SIG-M5 treated with dmso at 0.1 percent for 504 hours (cell line): ENCODE data around the gene KCNAB2.

Source experiments
- DNase-seq: peaks from one replicate; lab custom pipeline; 2025; ENCODE audit not compliant: unreplicated experiment; lab: John Stamatoyannopoulos, UW

The KCNAB2 gene

DNA sequence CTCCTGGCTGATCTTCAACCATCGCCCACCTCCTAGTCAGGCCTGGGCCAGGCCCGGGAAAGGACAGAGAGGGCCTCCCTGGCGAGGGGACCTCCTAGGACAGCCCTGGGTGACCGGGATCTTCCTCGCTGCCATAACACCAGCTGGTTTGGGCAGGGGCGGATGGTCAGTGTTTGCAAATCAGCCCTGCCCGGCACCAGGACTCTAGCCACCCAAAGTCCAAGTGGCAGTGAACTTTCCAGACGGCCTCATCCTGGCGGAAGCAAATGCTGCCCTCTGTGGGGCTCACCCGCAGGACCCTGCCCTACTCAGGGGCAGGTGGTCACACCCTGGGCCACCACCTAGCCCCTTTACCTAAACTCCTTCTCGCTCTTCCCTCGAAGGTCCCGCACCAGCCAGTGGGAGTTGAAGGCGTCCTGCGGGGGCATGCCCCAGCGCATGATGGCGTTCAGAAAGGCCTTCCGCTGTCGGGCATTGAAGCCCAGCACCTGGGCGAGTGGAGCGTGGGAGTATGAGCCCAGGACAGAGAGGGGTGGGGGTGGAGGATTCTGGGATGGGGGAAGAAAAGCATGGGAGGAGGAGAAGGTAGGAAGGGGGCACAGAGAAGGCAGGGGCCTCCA is 79.2 kb downstream of the KCNAB2 start:
- no peak for DNase-seq

DNA sequence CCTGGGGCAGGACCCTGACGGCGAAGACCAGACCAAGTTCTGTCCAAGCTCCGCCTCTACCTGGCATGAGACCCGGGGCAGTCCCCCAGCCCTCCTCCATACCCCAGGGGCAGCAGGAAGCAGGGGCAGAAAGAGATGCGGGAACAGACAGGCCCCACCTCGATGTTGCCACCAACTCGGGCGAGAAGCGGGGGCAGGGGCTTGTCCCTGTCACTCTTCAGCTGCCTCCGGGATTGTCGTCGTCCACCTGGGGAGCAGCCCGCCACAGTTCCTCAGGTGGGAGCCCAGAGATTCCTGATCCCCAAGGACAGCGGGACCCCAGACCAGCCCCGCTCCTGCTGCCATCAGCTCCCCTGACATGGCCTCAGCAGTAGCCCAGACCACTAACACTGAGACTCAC is 79.7 kb downstream of the KCNAB2 start:
- no peak for DNase-seq

DNA sequence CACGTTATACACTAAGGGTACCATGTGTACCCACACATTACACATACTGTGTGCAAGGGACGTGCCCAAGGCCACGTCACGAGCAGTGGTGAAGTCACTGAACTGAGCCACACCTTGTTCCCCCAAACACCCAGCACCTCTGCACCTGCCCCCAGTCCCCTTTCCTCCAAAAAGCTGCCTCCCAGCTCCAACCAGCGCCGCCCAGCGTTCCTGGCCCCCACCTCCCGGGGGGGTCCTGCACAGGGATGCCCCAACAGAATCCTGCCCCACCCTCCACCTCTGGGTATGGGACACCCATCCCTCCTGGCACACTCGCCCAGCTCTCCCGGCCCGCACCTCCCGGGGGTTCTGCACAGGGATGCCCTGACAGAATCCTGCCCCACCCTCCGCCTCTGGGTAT is 80.3 kb downstream of the KCNAB2 start:
- no peak for DNase-seq

DNA sequence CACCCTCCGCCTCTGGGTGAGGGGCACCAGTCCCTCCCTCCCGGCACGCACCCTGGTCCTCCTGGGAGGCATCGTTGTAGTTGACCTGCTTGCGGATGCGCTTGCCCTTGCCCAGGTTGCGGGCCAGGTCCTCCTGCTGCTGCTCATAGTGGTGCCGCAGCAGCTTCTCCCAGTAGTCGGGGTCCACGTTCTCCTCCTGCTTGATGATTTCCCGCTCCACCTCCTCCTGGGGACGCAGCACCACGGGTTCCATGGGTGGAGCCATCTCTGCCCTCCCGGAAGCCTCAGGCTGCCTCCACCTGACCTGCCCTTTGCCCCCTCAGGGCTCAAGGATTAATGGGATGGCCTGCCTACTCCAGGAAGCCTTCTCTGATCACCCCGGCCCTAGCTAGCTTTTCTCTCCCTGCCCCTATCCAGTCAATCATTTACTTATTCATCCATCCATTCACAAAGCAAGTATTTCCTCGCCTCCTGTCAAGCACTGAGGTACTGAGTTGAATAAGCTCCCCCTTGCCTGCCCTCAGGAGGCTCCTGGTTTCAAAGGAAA is 80.9 kb downstream of the KCNAB2 start:
- DNase-seq, result no peak

DNA sequence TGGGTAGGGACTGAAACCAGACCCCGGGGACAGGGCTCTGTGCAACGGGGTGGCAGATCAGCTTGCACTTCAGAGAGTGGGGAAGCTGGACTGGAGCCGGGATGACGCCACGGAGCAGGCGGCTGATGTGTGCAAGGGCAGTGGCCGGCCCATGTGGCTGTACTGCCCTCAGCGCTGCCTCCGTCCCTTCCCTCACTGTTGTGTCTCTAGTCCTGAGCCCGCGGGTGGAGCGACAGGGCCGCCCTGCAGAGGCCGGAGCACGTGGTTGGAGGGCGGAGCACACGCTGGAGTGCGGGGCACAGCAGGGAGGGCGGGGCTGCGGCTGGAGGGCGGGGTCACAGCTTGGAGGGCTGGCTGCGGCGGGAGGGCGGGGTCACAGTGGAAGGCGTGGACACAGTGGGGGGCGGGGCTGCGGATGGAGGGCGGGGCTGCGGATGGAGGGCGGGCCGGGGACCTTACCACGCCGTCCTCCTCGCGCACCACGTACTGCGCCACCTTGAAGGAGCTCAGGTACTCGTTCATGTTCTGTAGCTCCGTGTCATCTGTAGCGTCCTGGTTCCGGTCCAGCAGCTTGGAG is 82.0 kb downstream of the KCNAB2 start:
- DNase-seq, result no peak

DNA sequence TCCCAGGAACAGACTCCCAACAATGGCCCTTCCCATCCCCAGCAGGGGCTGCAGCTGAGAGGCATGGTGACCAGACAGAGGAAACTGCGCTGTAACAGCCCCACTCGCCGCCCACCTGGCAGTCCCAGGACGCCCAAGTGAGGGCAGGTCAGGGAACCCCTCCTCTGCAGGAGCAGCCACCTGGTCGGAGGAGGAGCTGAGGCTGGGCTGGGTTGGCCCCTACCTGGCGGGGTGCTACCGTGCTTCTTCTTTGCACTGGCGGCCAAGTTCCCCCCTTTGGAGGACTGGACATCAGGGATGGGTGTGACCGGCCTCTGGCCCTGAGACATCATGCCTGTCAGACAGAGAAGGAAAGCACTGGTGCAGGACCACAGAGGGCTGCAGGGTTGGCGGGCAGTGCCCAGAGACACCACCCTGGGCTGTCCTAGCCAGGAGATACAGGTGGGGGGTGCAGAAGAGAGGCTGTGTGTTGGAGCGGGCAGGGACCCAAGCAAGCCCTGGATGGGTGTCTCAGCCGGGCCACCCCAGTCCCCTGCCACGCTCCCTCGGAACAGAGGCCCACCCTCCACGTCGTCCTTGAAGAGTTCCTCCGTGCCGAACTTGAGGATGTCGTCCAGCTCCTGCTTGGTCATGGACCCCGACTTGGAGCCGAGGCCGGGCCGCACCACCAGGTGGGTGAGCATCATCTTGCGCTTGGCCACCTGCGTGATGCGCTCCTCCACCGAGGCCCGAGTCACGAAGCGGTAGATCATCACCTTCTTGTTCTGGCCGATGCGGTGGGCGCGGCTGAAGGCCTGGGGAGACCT is 82.8 kb downstream of the KCNAB2 start:
- no peak for DNase-seq

DNA sequence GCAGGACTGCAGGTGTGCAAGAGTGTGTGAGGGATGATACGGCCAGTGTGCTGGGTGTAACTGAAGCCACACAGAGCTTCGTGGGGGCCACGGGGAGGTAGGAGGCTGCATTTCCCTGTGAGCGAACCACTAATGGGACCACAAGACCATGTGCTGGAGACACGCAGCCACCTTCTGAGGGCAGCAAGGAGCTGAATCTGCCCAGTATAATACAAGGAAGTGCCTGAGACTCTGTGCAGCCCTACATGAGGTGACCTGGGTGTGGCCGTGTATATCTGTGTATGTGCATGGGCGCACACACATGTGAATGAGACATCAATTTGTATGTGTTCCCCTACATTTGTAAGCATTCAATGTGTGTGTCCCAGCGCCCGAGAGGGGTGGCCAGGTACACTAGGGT is 83.6 kb downstream of the KCNAB2 start:
- DNase-seq, result peak; percentile 4

DNA sequence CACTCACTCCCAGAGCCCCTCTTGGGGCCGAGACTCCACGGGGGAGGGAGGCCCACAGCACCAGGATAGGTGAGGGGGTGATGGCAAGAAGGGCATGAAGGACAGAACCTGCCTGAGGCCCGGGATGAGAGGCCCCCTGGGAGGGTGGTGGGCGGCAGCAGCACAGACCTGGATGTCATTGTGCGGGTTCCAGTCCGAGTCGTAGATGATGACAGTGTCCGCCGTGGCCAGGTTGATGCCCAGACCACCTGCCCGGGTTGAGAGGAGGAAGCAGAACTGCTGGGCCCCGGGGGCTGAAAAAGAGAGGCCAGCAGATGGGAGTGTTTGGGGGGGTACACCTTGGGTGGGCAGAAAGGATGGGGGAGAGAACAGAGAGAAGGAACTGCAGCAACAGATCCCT is 84.3 kb downstream of the KCNAB2 start:
- DNase-seq, result no peak

DNA sequence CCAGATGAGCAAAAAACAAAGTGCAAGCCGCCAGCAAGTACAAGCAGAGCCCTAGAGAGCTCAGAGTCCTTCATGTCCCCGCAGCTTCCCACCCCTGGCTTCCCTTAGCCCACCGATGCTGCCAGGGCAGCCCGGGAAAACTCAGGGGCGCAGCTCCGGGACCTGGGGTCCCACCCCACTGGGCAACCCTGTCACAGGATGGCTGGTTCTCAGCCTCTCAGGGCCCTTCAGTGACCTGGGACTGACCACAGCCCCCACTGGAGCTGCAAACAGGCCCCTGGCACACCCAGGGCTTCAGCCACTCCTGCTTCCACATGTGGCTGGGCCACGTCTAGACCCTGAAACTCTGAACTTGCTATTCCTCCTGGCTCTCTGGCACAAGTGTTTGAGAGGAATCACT is 84.9 kb downstream of the KCNAB2 start:
- no peak for DNase-seq

DNA sequence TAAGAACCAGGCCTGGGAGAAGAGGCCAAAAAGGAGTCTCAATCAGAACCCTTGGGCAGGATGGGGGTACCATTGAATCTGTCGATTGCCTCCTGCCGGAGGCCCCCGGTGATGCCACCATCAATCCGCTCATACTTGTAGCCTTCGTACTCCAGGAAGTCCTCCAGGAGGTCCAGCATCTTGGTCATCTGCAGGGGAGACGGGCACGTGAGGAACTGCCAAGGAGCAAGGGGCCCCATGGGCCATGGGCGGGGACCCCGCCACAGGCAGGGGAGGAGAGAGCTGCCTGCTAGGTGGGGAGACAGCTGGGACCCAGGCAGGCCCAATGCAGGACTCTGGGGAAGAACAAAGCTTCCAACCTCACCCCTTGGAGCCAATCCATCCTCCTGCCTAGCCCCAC is 85.9 kb downstream of the KCNAB2 start:
- DNase-seq, result no peak

DNA sequence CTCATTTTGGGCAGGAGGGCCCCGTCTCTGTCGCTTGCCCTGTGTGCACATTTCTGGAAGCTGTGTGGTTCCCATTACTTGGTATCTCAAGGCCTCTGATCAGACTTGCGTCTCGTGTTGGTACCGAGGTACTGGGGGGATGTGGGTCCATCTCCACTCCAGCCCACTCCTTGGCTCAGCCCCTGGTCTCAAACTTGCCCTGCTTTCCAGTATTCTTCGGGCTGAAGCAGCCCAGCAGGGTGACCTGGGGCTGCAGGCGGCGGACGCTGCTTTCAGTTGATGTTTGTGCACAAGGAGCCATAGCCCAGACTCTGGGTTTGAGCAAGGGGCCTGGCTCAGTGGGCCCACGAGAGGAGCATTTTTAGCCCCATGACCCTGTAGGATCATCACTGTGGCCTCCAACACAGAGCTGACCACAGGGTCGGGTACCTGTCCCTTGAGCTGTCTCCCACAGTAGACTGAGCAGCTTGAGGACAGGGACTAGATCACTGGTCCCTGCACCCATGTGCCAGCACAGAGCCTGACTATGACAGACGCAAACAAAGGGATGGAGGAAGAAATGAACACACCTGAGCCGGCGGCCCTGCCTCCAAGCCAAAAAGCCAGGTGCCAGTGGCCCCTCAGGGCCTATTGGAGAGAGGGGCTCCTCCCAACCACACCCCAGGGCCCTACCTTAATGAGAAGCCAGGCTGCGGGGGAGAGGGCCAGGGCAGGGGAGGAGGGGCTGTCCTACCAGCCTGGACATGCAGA is 87.6 kb downstream of the KCNAB2 start:
- DNase-seq, result no peak

DNA sequence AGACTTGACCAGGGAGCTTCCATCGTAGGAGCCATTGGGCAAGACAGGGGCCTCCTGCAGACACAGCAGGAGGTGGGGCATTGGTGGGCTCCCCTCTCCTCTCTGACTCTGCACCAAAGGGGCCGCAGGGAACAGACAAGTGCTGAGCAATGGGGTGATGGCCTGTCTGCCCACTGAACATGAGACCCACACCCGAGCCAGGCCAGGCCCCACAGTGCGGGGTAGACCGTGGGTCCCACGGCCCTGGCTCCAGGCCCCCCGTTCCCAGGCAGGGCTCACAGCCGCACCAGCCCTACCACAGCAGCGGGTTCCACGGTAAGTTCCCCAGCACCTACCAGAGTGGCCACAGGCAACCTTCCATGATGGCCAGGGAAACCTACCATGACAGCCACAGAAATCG is 88.5 kb downstream of the KCNAB2 start:
- no peak for DNase-seq

DNA sequence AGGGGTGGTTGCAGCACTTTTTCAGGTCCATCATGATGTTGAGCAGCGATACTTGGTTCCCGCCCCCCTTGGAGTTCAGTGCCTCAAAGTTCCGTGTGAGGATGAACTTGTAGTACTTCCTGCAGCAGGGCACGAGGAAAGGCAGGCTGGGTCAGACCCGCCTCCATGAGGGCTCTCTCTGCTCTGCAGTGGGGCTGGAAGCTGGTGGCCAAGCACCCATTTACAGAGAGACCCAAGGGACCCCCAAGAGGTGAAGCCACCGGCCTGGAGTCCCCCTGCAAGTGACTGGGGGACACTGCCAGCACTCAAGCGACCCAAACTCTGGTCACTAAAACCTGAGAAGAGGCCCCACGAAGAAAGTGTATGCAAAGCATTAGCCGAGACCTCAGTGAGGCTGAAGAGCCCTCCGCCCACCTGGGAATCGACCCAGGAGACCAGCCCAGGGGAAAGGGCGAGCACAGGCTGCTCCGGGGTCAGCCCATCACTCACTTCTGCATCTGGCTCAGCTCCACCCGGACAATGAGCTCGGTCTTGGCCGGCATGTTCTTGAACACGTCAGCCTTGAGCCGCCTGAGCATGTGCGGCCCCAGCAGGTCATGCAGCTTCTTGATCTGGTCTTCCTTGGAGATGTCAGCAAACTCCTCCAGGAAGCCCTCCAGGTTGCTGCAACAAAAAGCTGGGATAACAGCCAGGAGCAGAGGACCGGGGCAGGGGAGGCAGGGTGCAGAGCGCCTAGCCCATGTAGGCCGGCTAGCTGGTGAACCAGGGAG is 89.2 kb downstream of the KCNAB2 start:
- DNase-seq, result no peak

DNA sequence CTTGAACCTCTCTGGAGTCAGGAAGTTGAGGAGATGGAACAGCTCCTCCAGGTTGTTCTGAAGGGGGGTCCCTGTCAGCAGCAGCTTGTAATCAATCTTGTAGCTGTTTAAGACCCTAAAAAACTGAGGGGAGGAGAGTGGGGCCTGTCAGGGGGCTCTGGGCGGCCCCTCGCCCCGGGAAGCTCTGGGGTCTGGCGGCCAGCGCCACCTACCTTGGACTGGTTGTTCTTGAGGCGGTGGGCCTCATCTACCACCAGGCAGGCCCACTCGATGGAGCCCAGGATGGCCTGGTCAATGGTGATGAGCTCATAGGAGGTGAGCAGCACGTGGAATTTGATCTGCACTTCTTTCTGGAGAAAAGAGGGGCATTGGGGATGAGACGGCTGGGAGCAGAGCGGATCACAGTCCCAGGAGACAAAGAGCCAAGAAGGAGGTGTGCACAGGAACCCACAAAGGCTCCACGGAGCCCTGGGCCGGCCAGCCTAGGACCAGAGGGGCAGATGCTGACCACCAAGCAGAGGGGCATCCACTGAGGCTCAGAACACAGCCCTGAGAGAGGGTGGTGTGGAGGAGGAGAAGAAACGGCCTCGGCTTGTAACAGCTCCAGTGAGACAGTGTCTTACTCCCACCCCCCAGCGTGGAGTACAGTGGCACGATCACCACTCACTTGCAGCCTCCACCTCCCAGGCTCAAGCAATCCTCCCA is 91.0 kb downstream of the KCNAB2 start:
- DNase-seq, result no peak

DNA sequence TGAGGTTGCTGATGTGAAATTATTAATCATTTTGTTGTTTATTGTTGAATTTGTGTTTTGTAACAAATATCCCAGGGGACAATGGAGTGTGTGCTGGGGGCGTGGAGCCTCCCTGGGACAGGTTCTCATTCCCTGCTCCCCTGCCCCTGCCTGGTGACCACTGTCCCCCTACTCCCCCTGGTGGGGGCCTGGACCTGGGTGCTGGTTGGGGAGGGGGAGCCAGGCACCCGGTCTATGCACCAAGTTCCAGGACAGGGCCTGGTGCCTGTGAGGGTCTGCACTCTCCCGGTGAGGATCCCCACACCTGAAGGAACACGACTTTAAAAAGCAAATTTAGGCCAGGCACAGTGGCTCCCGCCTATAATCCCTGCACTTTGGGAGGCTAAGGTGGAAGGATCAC is 92.1 kb downstream of the KCNAB2 start:
- no peak for DNase-seq

DNA sequence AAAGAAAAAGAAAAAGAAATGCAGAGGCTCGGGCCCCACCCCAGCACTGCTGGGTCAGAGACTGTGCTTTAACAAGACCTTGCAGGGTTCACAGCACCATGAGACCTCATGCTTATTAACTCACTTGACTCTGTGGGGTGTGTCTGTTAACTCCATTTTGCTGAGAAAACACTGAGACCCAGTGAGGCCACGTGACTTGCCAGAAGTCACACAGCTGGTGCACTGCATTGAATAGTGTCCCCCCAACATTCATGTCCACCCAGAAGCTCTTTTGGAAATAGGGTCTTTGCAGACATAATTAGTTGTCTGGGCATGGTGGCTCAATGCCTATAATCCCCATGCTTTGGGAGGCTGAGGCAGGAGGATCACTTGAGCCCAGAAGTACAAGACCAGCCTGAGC is 94.7 kb downstream of the KCNAB2 start:
- no peak for DNase-seq

DNA sequence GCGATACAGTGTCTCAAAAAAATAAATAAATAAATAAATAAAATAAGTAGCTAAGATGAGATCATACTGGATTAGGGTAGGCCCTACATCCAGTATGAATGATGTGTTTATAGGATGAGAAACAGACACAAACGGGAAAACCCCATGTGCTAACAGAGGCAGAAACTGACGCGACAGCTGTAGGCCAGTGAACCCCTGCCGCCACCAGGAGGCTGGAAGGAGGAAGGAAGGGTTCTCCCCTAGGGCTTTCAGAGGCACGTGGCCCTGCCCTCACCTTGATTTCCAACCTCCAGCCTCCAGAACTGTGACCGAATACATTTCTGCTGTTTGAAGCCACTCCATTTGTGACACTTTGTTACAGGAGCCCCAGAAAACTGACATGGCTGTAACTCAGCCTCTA is 95.9 kb downstream of the KCNAB2 start:
- DNase-seq, result peak; percentile 22

DNA sequence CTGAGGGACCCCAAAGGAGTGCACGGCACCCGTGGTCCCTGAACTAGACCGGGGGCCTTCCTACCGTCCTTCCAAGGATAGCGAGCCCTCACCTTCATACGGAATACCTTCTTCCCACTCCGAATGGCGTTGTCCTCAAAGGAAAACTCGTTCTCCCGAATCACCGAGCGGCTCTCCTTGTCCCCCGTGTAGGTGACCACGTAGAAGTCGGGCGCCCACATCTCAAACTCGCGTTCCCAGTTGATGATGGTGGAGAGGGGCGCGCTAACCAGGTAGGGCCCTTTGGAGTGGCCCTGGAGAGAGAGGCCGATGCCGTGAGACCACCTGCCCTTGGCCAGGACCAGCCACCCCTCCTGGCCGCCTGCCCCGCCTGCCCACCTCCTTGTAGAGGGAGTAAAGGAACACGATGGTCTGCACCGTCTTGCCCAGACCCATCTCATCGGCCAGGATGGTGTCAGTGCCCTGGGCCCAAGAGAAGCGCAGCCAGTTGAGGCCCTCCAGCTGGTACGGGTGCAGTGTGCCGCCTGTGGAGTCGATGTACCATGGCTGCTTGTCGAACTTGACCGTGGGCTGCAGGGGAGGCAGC is 96.4 kb downstream of the KCNAB2 start:
- no peak for DNase-seq

DNA sequence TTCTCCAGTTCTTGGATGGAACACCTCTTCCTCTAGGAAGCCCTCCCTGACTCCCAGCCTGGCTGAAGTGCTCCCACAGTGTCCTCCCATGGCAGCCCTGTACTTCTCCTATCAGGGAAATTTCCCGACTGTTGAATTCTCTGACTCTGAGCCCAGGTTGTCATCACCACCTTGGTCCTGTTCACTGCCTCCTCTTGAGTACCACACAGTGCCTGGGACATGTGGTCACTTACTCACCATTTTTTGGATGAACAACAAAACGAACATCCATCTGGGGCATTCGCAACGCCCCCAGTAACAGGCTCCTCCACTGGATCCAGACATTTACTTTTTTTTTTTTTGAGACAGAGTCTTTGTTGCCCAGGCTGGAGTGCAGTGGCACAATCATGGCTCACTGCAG is 97.0 kb downstream of the KCNAB2 start:
- no peak for DNase-seq

DNA sequence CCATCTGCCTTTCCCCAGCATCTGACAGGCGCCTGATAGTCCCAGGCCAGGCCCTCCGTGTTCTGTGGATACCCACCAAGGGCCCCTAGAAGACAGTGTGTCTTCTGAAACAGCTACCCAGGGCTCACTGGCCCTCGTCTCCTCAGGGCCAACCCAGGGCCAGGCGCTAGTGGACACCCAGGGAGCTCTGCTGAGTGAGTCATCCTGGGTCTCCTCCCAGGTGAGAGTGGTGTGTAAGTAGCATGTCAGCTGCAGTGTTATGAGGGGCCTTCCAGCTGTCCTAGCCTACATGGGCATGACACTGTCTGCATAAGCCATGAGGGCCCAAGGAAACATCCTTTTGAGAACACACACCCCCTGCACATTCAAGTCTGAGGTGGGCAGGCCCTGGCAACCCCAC is 97.7 kb downstream of the KCNAB2 start:
- no peak for DNase-seq
